IMR-90 (cell line): ENCODE measurements around the gene ATP6V1D. TPM values are rescaled to one million over a fixed set of nuclear protein-coding genes. Genes with fewer than 3 reads are reported as not detected.

ENCODE experiments used
- ATAC-seq: fragments of 200-7000 bp; cut with Tn5 transposase; 2 replicates; pipeline ENCODE4 v1.9.1; 2020; ENCODE audit warnings: low read depth, mild to moderate bottlenecking, moderate library complexity
- BruUV-seq: library from RNA; stranded (reverse); fragments of 400-500 nt; replicated peaks from 2 replicates; lab custom pipeline; 2021; lab: Mats Ljungman, UMichigan
- CTCF ChIA-PET: fragments of 300-600 bp; formaldehyde crosslinking; extraction: SDS; loops from one replicate; lab custom pipeline; 2021; ENCODE audit warnings: antibody characterized with exemption; lab: Yijun Ruan, JAX
- POLR2A ChIA-PET: fragments of 300-600 bp; sonication (Branson Sonifier 250); formaldehyde crosslinking; loops from one replicate; lab custom pipeline; 2022; ENCODE audit warnings: antibody characterized with exemption; ENCODE audit not compliant: unreplicated experiment; lab: Charles Lee
- DNase-seq: peaks from one replicate; pipeline ENCODE4 v3.0.0; 2013
- H2AFZ ChIP-seq: replicated peaks from 2 replicates; pipeline ENCODE3; 2013; ENCODE audit warnings: low read length, mild to moderate bottlenecking; ENCODE audit not compliant: poor library complexity
- H2AK5ac ChIP-seq: 2 replicates; pipeline ENCODE4 v1.6.1; 2013; ENCODE audit warnings: low read depth, low read length, inconsistent platforms
- H2AK9ac ChIP-seq: replicated peaks from 2 replicates; pipeline ENCODE3; 2013; ENCODE audit warnings: mild to moderate bottlenecking, low read depth, low read length, moderate library complexity; ENCODE audit not compliant: poor library complexity
- H2BK120ac ChIP-seq: 2 replicates; pipeline ENCODE4 v1.6.1; 2013; ENCODE audit warnings: low read depth, low read length, inconsistent platforms
- H2BK15ac ChIP-seq: 3 replicates; pipeline ENCODE4 v1.6.1; 2013; ENCODE audit warnings: low read depth, low read length, inconsistent platforms
- H2BK20ac ChIP-seq: 2 replicates; pipeline ENCODE4 v1.6.1; 2013; ENCODE audit warnings: low read depth, mild to moderate bottlenecking, inconsistent platforms, low read length, moderate library complexity
- H2BK5ac ChIP-seq: 2 replicates; pipeline ENCODE4 v1.6.1; 2013; ENCODE audit warnings: mild to moderate bottlenecking, low read depth, low read length, inconsistent platforms; ENCODE audit not compliant: poor library complexity, severe bottlenecking
- H3K14ac ChIP-seq: replicated peaks from 2 replicates; pipeline ENCODE4 v1.6.1; 2013; ENCODE audit warnings: low read depth, low read length, inconsistent platforms
- H3K18ac ChIP-seq: 2 replicates; pipeline ENCODE4 v1.6.1; 2013; ENCODE audit warnings: low read depth, low read length, control low read depth
- H3K23ac ChIP-seq: 2 replicates; pipeline ENCODE4 v1.6.1; 2013; ENCODE audit warnings: low read depth, low read length, inconsistent platforms
- H3K27ac ChIP-seq: 2 replicates; pipeline ENCODE4 v1.5.1; 2013; ENCODE audit warnings: mild to moderate bottlenecking, control low read depth, low read length; ENCODE audit not compliant: insufficient read depth
- H3K27me3 ChIP-seq: 2 replicates; pipeline ENCODE4 v1.6.1; 2013; ENCODE audit warnings: low read length; ENCODE audit not compliant: control insufficient read depth, insufficient read depth
- H3K36me3 ChIP-seq: 2 replicates; pipeline ENCODE4 v1.6.1; 2013; ENCODE audit warnings: low read length, mixed read lengths; ENCODE audit not compliant: control insufficient read depth, insufficient read depth
- H3K4ac ChIP-seq: 2 replicates; pipeline ENCODE4 v1.6.1; 2013; ENCODE audit warnings: low read depth, low read length, inconsistent platforms
- H3K4me1 ChIP-seq: 2 replicates; pipeline ENCODE4 v1.6.1; 2013; ENCODE audit warnings: low read length, mixed read lengths; ENCODE audit not compliant: control insufficient read depth, insufficient read depth
- H3K4me2 ChIP-seq: 2 replicates; pipeline ENCODE4 v1.6.1; 2013; ENCODE audit warnings: low read depth, mild to moderate bottlenecking, control low read depth, low read length, moderate library complexity
- H3K4me3 ChIP-seq: 2 replicates; pipeline ENCODE4 v1.5.1; 2013; ENCODE audit warnings: low read depth, mild to moderate bottlenecking, control low read depth, low read length, moderate library complexity; ENCODE audit not compliant: insufficient read depth
- H3K56ac ChIP-seq: 2 replicates; pipeline ENCODE4 v1.6.1; 2013; ENCODE audit warnings: low read length, inconsistent platforms; ENCODE audit not compliant: insufficient read depth; ENCODE audit errors: extremely low read depth
- H3K79me1 ChIP-seq, 2 experiments: 2 replicates each; pipeline ENCODE4 v1.6.1; 2013; ENCODE audit warnings: low read length in 2 of 2, inconsistent platforms in 1 of 2, low read depth in 1 of 2
- H3K9ac ChIP-seq: 2 replicates; pipeline ENCODE4 v1.6.1; 2013; ENCODE audit warnings: low read depth, low read length, control low read depth
- H3K9me1 ChIP-seq: 2 replicates; pipeline ENCODE4 v1.6.1; 2013; ENCODE audit warnings: low read length, inconsistent platforms; ENCODE audit not compliant: insufficient read depth
- H3K9me3 ChIP-seq: 2 replicates; pipeline ENCODE4 v1.6.1; 2013; ENCODE audit warnings: low read length; ENCODE audit not compliant: control insufficient read depth, insufficient read depth
- H4K20me1 ChIP-seq: 2 replicates; pipeline ENCODE4 v1.6.1; 2013; ENCODE audit warnings: low read length, inconsistent platforms; ENCODE audit not compliant: insufficient read depth
- H4K5ac ChIP-seq: 2 replicates; pipeline ENCODE4 v1.6.1; 2013; ENCODE audit warnings: mild to moderate bottlenecking, low read depth, low read length, control low read depth
- H4K8ac ChIP-seq, 2 experiments: 2 replicates each; pipeline ENCODE4 v1.6.1; 2013; ENCODE audit warnings: low read depth in 2 of 2, low read length in 2 of 2, control low read depth in 1 of 2, inconsistent platforms in 1 of 2
- H4K91ac ChIP-seq: 2 replicates; pipeline ENCODE4 v1.6.1; 2013; ENCODE audit warnings: low read depth, low read length, inconsistent platforms; ENCODE audit not compliant: insufficient read depth
- NFE2L2 ChIP-seq: fragments of 150-350 bp; IDR thresholded peaks from 2 replicates; pipeline ENCODE4 v1.6.1; 2016; ENCODE audit warnings: low read depth, mild to moderate bottlenecking, low read length
- WGBS, 2 experiments: methylation state at CpG; one replicate each; pipeline versions ENCODE4 v1.1.5 to v1.1.7; 2013; ENCODE audit warnings: missing lambda C conversion rate in 2 of 2; ENCODE audit not compliant: insufficient read length in 1 of 2; ENCODE audit errors: extremely low coverage in 2 of 2; 5-methylcytosine and 5-hydroxymethylcytosine counted together
- dilution Hi-C: fragments of 300-500 bp; cut with HindIII; formaldehyde crosslinking; loops from one replicate; pipeline ENCODE4 v1.14.3; 2018; ENCODE audit warnings: low sequenced_read_pairs; ENCODE audit not compliant: unreplicated experiment
- in situ Hi-C: fragments of 300-500 bp; cut with MboI; formaldehyde crosslinking; loops from 3 replicates; pipeline ENCODE4 v1.14.3; 2019; ENCODE audit warnings: low sequenced_read_pairs, inconsistent platforms, mixed read lengths
- intact Hi-C: fragments of 100-400 bp; cut with micrococcal nuclease; formaldehyde crosslinking; loops from 2 replicates; pipeline ENCODE4 v1.10.0; 2022
- polyA plus RNA-seq, 3 experiments: library from polyadenylated mRNA; depleted of rRNA; stranded (reverse); fragments of >200 nt; gene quantifications; 2 replicates each; pipeline ENCODE4 v1.2.3, GENCODE V29; 2012; ENCODE audit warnings: low replicate concordance in 1 of 3
- total RNA-seq: library from RNA; depleted of rRNA; stranded (reverse); fragments of >200 nt; gene quantifications from 2 replicates; pipeline ENCODE4 v1.2.3, GENCODE V29; 2012

ATP6V1D gene
- total and polyA plus RNA-seq, 2 of the 4 experiments (the other 2 are of a cell fraction) = 54.5 to 113 TPM

DNA sequence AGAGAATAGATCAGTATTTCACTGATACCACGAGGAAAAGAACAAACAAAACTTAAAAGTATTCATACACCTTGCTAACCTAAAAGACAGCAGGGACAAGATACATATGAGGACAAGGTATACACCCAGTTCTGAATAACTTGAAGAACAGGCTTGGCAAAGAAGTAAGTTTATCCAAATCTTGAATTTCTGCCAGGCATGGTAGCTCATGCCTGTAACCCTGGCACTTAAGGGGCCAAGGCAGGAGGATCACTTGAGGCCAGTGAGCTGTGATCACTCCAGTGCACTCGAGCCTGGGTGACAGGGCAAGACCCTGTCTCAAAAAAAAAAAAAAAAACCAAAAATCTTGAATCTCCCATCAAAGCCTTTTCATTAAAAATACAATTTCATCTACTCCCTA is 25.5 kb upstream of the ATP6V1D start:
- H3K56ac ChIP-seq = no peak overlapping the region
- no peak overlapping the region for H2AK5ac ChIP-seq
- no peak overlapping the region for H4K8ac ChIP-seq
- H3K4me3 ChIP-seq = no peak overlapping the region
- no peak overlapping the region for H2BK120ac ChIP-seq
- no peak for DNase-seq
- no peak overlapping the region for H3K23ac ChIP-seq
- dilution Hi-C loops (no loop called here), in situ Hi-C loops (no loop called here), intact Hi-C loops (no loop called here)
- no peak for ATAC-seq
- H3K14ac ChIP-seq = no peak overlapping the region
- peaks cover 22% of the 10 kb centered on the region for H3K36me3 ChIP-seq
- H3K4ac ChIP-seq = no peak overlapping the region
- no peaks in the 10 kb centered on the region for H3K4me1 ChIP-seq
- no CpG with 5 or more reads among the region's 2 CpGs for WGBS, 2 experiments
- no peak overlapping the region for H3K4me2 ChIP-seq
- H3K9me1 ChIP-seq = no peaks in the 10 kb centered on the region
- H3K79me1 ChIP-seq = no peaks in the 10 kb centered on the region
- no peaks in the 10 kb centered on the region for H3K9me3 ChIP-seq
- POLR2A ChIA-PET = no interaction called here
- H2AFZ ChIP-seq = no peak overlapping the region
- H2BK15ac ChIP-seq = no peak overlapping the region
- no peak for TF ChIP-seq NFE2L2
- no peaks in the 10 kb centered on the region for H3K27me3 ChIP-seq
- H4K5ac ChIP-seq = no peak overlapping the region
- BruUV-seq = no TSS peak
- H2BK20ac ChIP-seq = no peak overlapping the region
- no peak overlapping the region for H3K18ac ChIP-seq
- no peak overlapping the region for H3K27ac ChIP-seq
- H4K20me1 ChIP-seq = no peaks in the 10 kb centered on the region
- H4K91ac ChIP-seq = no peak overlapping the region
- H2AK9ac ChIP-seq = no peak overlapping the region
- no peak overlapping the region for H2BK5ac ChIP-seq
- CTCF ChIA-PET = interaction anchor here (1.3 kb wide), 1 partner anchor 186 kb away, joined by 3 read pairs; no protein-coding TSS in a partner anchor
- H3K9ac ChIP-seq = no peak overlapping the region
